ENCODE measurements around the gene TBC1D2B. TPM values are rescaled to one million over a fixed set of nuclear protein-coding genes. Genes with fewer than 3 reads are reported as not detected.

The TBC1D2B gene
- total RNA-seq, 6 donors from 2014 or later = 31.5 to 103 (median 64.2) TPM

DNA sequence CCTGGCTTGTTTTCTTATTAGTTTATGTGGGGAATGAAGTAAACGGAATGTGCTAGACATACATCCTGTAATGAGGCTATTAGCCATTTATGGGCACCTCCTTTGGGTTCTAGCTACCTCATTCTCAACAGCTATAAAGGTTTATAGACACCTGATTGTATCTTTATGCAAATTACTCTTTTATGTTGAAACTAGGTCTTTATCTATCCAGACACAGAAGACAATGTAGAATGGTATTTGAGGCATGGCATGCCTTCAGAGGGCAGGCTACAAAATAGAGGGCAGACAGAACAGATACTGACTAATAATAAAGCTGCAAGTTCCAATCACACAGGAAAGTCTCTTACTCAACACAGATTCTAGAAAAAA, 27.1 kb downstream of the TBC1D2B start:
- peaks cover 76 to 94% (median 80%) of the 10 kb centered on the region in 4 donors for H3K4me1 ChIP-seq
- H3K27me3 ChIP-seq = no peaks in the 10 kb centered on the region
- no peak for TF ChIP-seq POLR2AphosphoS5 (IDR thresholded peaks at IDR 0.05)
- TF ChIP-seq EP300 (IDR thresholded peaks at IDR 0.05) = no peak
- no peak for TF ChIP-seq CTCF (IDR thresholded peaks at IDR 0.05)
- no peak for TF ChIP-seq POLR2A (IDR thresholded peaks at IDR 0.05)
- DNase-seq (no peak), ATAC-seq (ENCODE audit: low FRiP score in 2 of 2) (no peak)
- H3K36me3 ChIP-seq = peaks cover 0 to 10% (median 4%) of the 10 kb centered on the region in 4 donors
- H3K4me3 ChIP-seq = no peak overlapping the region
- H3K27ac ChIP-seq = peak overlapping the region; percentile 8 to 78 (median 66)
- 34 to 39% methylated on average over 1 of the region's 1 CpG for WGBS, 2 donors
- H3K9me3 ChIP-seq = no peaks in the 10 kb centered on the region

DNA sequence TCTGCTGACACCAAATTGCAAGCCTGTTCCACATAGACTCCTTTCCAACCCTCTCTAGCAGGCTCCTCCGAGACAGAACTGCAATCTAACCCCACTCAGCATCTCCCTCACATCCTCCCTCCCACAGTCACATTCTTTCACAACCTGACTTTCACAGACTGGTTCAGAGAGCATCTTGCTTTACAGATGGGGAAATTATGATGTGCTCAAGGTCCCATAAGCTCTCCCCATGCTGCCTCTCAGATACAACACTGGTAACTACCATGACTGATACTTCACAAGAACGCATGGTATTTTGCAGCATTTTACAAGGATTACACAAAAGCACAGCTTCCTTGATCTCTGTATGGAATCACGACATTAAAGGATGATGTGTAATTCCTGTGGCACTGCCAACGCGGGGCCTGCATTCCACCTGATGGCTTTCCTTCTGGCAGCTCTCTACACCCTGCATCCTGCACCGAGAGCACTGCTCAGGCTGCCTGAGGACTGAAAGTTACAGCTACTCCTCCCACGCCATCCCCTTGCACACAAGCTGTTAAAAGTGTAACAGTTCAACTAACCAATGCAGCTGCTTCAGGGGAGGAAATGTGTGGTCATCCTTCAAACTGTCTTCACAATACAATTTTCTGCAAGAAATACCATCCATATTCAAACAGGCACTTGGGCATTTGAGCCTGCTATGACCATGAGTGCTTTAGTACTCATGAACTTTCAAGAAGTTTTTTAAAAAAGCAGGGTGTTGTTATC, 27.6 kb downstream of the TBC1D2B start:
- Histone ChIP-seq H3K36me3 (peaks cover 0 to 10% (median 4%) of the 10 kb centered on the region in 4 donors), H3K9me3 (no peaks in the 10 kb centered on the region), H3K4me3 (no peak overlapping the region), H3K4me1 (peaks cover 76 to 88% (median 80%) of the 10 kb centered on the region in 4 donors), H3K27ac (peak overlapping the region; percentile 43 to 78 (median 66)), H3K27me3 (no peaks in the 10 kb centered on the region)
- no peak for TF ChIP-seq EP300 (IDR thresholded peaks at IDR 0.05)
- no peak for TF ChIP-seq POLR2AphosphoS5 (IDR thresholded peaks at IDR 0.05)
- TF ChIP-seq CTCF (IDR thresholded peaks at IDR 0.05) = no peak
- no peak for TF ChIP-seq POLR2A (IDR thresholded peaks at IDR 0.05)
- WGBS, 2 donors = 38 to 40% methylated on average over 7 of the region's 7 CpGs
- no peak for DNase-seq
- ATAC-seq (ENCODE audit: low FRiP score in 2 of 2) = peak; percentile 25

DNA sequence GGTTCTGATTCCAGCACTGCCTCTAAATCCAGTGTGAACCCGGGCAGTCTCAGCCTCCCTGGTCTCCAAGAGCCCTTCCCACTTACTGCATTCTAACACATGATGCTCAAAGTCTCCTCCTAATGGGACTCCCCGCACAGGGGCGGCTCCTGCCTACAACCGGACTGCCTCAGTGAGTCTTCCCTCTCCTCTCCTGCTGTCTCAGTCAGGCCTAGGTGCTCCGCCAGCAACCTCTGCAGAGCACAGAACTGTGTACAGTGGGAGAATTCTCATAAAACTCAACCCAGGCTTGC, 28.9 kb downstream of the TBC1D2B start:
- Histone ChIP-seq H3K27ac (peak overlapping the region; percentile 57 to 78 (median 66)), H3K27me3 (no peaks in the 10 kb centered on the region), H3K4me1 (peaks cover 76 to 86% (median 84%) of the 10 kb centered on the region in 4 donors), H3K9me3 (no peaks in the 10 kb centered on the region), H3K36me3 (peaks cover 2 to 19% (median 5%) of the 10 kb centered on the region in 4 donors), H3K4me3 (no peak overlapping the region)
- ATAC-seq (ENCODE audit: low FRiP score in 2 of 2) (peak in 1 of 2 donors; percentile 54), DNase-seq (no peak)
- no peak for TF ChIP-seq POLR2A (IDR thresholded peaks at IDR 0.05)
- no peak for TF ChIP-seq CTCF (IDR thresholded peaks at IDR 0.05)
- no peak for TF ChIP-seq POLR2AphosphoS5 (IDR thresholded peaks at IDR 0.05)
- TF ChIP-seq EP300 (IDR thresholded peaks at IDR 0.05) = no peak
- 63 to 81% methylated on average over 5 of the region's 5 CpGs for WGBS, 2 donors

DNA sequence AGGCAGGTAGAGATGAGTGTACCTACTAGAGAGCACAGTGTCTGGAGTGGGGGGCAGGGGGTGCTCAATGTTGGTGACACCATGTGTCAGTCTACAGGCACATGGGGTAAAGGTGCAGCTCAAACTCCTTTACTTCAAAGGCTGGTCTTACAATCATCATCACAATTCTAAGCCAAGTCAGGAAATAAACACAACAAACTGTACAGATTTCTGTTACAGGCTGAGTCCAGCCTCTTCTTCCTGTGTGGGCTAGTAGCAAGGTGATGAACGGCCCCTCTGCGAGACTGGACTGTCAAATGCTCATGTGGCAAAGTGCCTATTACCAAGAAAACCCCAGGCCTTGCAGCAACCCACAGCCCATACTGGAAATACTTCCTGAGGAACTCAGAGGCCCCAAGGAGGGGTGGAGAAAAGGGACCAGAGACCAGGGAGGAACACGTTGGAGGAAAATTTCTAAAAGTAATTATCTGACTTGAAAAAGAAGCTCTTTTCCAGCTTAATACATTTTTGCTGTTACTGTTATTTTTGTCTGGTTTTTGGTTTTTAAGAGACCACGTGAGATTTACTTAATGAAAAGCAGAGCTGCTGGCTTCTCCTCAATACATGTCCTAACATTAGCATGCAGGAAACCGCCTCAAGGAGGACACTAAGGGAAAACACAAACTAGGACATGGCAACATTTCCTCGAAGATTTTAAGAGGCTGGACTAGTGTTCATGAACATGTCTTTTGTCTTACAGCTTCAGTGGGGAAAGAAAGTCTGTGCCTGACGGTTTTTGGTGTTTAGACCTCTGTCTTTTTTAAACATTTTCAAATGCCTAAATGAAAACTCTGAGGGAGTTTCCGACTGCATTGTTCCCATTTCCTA, 29.5 kb downstream of the TBC1D2B start:
- 28 to 31% methylated on average over 8 of the region's 8 CpGs for WGBS, 2 donors
- Histone ChIP-seq H3K27me3 (no peaks in the 10 kb centered on the region), H3K36me3 (peaks cover 2 to 19% (median 5%) of the 10 kb centered on the region in 4 donors), H3K27ac (peak overlapping the region; percentile 57 to 78 (median 66)), H3K4me1 (peaks cover 71 to 89% (median 84%) of the 10 kb centered on the region in 4 donors), H3K4me3 (no peak overlapping the region), H3K9me3 (no peaks in the 10 kb centered on the region)
- ATAC-seq (ENCODE audit: low FRiP score in 2 of 2) (peak; percentile 49 to 76), DNase-seq (peak in 1 of 2 donors; percentile 74)
- peak in 1 of 2 donors; percentile 34 for TF ChIP-seq POLR2AphosphoS5 (IDR thresholded peaks at IDR 0.05)
- no peak for TF ChIP-seq CTCF (IDR thresholded peaks at IDR 0.05)
- no peak for TF ChIP-seq POLR2A (IDR thresholded peaks at IDR 0.05)
- TF ChIP-seq EP300 (IDR thresholded peaks at IDR 0.05) = no peak

Measured in upper lobe of left lung (tissue), 6 donors.